Activated CD8-positive, alpha-beta T cell treated with anti-CD3 and anti-CD28 coated beads for 36 hours (primary cell): ENCODE results near the gene LMAN2L. TPM values are rescaled to one million over a fixed set of nuclear protein-coding genes. Genes with fewer than 3 reads are reported as not detected.

Experiments
- ATAC-seq: fragments of 200-7000 bp; cut with Tn5 transposase; one replicate; pipeline ENCODE4 v1.10.0; 2021; ENCODE audit warnings: mild to moderate bottlenecking, moderate library complexity
- CTCF ChIA-PET: fragments of 350-600 bp; sonication (Branson Sonifier 250); formaldehyde crosslinking; loops from one replicate; lab custom pipeline; 2021; ENCODE audit warnings: antibody characterized with exemption; lab: Charles Lee
- POLR2A ChIA-PET: fragments of 350-600 bp; sonication (Branson Sonifier 250); formaldehyde crosslinking; loops from one replicate; lab custom pipeline; 2021; ENCODE audit warnings: antibody characterized with exemption; lab: Charles Lee
- DNase-seq: peaks from one replicate; pipeline ENCODE4 v3.0.0-alpha.2; 2020
- H3K27ac Mint-ChIP-seq: one replicate; pipeline ENCODE4 v1.8.0; 2021; ENCODE audit warnings: mild to moderate bottlenecking, mixed read lengths
- H3K27me3 Mint-ChIP-seq: one replicate; pipeline ENCODE4 v1.8.0; 2021; ENCODE audit warnings: mixed read lengths
- H3K36me3 Mint-ChIP-seq: one replicate; pipeline ENCODE4 v1.8.0; 2021; ENCODE audit warnings: low read depth, mixed read lengths
- H3K4me1 Mint-ChIP-seq: one replicate; pipeline ENCODE4 v1.8.0; 2021; ENCODE audit warnings: low read depth, mixed read lengths
- H3K4me3 Mint-ChIP-seq: one replicate; pipeline ENCODE4 v1.8.0; 2021; ENCODE audit warnings: mild to moderate bottlenecking, moderate library complexity, mixed read lengths
- H3K9me3 Mint-ChIP-seq: one replicate; pipeline ENCODE4 v1.8.0; 2021; ENCODE audit warnings: mixed read lengths
- intact Hi-C: fragments of 100-400 bp; cut with micrococcal nuclease; formaldehyde crosslinking; loops from one replicate; pipeline ENCODE4 v1.10.0; 2022
- total RNA-seq, 2 experiments: library from RNA; stranded (reverse); gene quantifications; one replicate each; pipeline ENCODE4 v1.2.3, GENCODE V29; 2021
- TF ChIP-seq, protein P1 (sequence below): fragments of 200-600 bp; IDR thresholded peaks from one replicate; pipeline ENCODE4 v1.8.0; 2022; ENCODE audit warnings: antibody characterized with exemption, mild to moderate bottlenecking

LMAN2L gene
- total RNA-seq, 2 experiments from 2014 or later, result 4.4 to 6.1 TPM

DNA sequence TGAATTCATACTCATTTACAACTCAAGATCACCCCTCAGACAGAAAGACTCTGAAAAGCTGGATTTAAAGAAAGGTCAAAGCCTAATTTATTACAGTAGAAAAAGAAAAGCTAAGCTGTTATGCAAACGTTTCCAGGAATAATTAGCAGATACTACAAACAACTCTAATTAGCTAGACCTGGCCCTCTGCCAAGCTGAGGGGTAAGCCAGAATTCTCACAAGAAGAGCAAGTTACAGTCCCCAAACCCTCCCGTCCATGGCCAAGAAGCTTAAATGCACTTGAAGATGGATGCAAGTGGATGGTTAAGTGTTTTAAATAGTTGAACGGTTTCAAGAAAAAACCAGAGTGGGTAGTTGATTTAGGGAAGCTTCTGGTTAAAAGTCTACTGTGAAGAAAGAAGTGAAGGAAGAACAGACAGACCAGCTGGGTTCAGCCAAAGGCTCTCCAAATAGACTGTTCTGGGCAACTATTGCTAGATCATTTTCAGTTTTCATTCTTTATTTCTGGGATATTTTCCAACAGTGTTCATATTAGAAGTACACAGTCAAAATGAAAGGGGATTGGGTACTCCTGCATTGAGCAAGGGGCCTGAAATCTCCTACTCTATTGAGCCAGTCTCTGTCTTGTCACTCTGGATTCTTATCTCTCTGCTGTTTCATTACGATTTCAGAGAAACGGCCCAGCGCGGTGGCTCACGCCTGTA, 4.8 kb downstream of the LMAN2L start:
- Mint-ChIP-seq H3K9me3 (no peaks in the 10 kb centered on the region), H3K4me3 (no peak overlapping the region), H3K4me1 (peaks cover 18% of the 10 kb centered on the region), H3K27me3 (no peaks in the 10 kb centered on the region), H3K36me3 (peaks cover 20% of the 10 kb centered on the region), H3K27ac (no peak overlapping the region)
- no peak for ATAC-seq
- TF ChIP-seq, protein P1, sequence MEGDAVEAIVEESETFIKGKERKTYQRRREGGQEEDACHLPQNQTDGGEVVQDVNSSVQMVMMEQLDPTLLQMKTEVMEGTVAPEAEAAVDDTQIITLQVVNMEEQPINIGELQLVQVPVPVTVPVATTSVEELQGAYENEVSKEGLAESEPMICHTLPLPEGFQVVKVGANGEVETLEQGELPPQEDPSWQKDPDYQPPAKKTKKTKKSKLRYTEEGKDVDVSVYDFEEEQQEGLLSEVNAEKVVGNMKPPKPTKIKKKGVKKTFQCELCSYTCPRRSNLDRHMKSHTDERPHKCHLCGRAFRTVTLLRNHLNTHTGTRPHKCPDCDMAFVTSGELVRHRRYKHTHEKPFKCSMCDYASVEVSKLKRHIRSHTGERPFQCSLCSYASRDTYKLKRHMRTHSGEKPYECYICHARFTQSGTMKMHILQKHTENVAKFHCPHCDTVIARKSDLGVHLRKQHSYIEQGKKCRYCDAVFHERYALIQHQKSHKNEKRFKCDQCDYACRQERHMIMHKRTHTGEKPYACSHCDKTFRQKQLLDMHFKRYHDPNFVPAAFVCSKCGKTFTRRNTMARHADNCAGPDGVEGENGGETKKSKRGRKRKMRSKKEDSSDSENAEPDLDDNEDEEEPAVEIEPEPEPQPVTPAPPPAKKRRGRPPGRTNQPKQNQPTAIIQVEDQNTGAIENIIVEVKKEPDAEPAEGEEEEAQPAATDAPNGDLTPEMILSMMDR, result no peak
- intact Hi-C loops, result no loop called here
- POLR2A ChIA-PET, result interaction anchor here (0.6 kb wide), 1 partner anchor 1012 kb away, joined by 4 read pairs; no protein-coding TSS in a partner anchor
- no peak for DNase-seq
- CTCF ChIA-PET, result interaction anchor here (1.2 kb wide), 2 partner anchors 24 to 28 kb away, joined by 4 read pairs; no protein-coding TSS in a partner anchor

GRCh38 chr2:96733931-96734330, 5.9 kb downstream of the LMAN2L start:
- Mint-ChIP-seq H3K4me1 (peaks cover 12% of the 10 kb centered on the region), H3K36me3 (peaks cover 22% of the 10 kb centered on the region), H3K27ac (no peak overlapping the region), H3K27me3 (no peaks in the 10 kb centered on the region), H3K9me3 (no peaks in the 10 kb centered on the region), H3K4me3 (no peak overlapping the region)
- ATAC-seq (no peak), DNase-seq (no peak)
- ChIA-PET CTCF (interaction anchor here (1.1 to 1.2 kb wide), 2 partner anchors 27 to 29 kb away, joined by 3 to 4 read pairs; no protein-coding TSS in a partner anchor), POLR2A (no interaction called here)
- intact Hi-C loops, result no loop called here
- TF ChIP-seq, protein P1, result no peak

GRCh38 chr2:96730212-96730611, 9.7 kb downstream of the LMAN2L start:
- TF ChIP-seq, protein P1, result no peak
- Mint-ChIP-seq H3K36me3 (peaks cover 28% of the 10 kb centered on the region), H3K4me3 (no peak overlapping the region), H3K27me3 (no peaks in the 10 kb centered on the region), H3K4me1 (no peaks in the 10 kb centered on the region), H3K9me3 (no peaks in the 10 kb centered on the region), H3K27ac (peak overlapping the region; percentile 23)
- intact Hi-C loops, result no loop called here
- ATAC-seq (no peak), DNase-seq (no peak)
- CTCF ChIA-PET, result no interaction called here
- POLR2A ChIA-PET, result no interaction called here

DNA sequence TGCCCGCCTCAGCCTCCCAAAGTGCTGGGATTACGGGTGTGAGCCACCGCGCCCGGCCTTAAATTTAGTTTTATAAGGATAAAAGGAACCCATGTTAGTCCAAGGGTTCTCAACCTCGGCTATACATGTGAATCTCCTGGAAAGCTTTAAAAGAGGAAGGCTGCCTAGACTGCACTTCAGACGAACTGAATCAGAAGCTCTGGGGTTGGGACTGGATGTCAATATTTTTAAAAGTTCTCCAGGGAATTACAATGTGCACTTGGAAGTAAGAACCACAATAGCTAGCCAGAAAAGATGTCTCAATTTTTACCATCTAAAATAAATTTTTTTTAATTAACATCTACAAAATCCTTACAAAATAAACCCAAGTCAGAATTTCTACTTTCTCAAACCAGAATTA, 10.1 kb downstream of the LMAN2L start:
- Mint-ChIP-seq H3K4me3 (no peak overlapping the region), H3K27ac (no peak overlapping the region), H3K4me1 (no peaks in the 10 kb centered on the region), H3K9me3 (no peaks in the 10 kb centered on the region), H3K36me3 (peaks cover 28% of the 10 kb centered on the region), H3K27me3 (no peaks in the 10 kb centered on the region)
- ChIA-PET CTCF (no interaction called here), POLR2A (no interaction called here)
- no peak for DNase-seq
- TF ChIP-seq, protein P1, result no peak
- ATAC-seq, result no peak
- intact Hi-C loops, result no loop called here

DNA sequence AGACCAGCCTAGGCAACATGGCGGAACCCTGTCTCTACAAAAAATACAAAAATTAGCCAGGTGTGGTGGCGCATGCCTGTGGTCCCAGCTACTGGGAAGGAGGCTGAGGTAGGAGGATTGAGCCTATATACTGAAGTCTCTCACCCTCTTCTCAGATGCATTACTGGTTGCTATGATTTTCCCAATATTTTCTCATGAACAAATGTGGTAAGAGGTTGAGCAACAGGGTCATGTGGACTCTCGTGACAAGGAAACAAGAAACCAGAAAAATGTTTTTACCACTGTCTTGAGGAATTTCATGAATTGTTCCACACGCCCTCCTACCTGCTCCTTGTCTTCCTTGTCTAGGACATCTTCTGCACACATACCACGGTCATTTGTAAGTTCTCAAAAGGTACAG, 12.4 kb downstream of the LMAN2L start:
- Mint-ChIP-seq H3K27me3 (no peaks in the 10 kb centered on the region), H3K4me1 (no peaks in the 10 kb centered on the region), H3K27ac (no peak overlapping the region), H3K36me3 (peaks cover 21% of the 10 kb centered on the region), H3K4me3 (no peak overlapping the region), H3K9me3 (no peaks in the 10 kb centered on the region)
- ChIA-PET POLR2A (interaction anchor here (1.1 kb wide), 1 partner anchor 11 kb away, joined by 3 read pairs; no protein-coding TSS in a partner anchor), CTCF (interaction anchor here (1.4 kb wide), 1 partner anchor 33 kb away, joined by 4 read pairs; the partner anchor contains the start of gene CNNM4)
- DNase-seq (no peak), ATAC-seq (no peak)
- intact Hi-C loops, result no loop called here
- TF ChIP-seq, protein P1, result no peak
